GM23248 (cell line): Measurements from ENCODE around the gene NOSIP.

Experiments used
- EZH2 ChIP-seq: fragments of 200-600 bp; sonication (generic); IDR thresholded peaks from 2 replicates; pipeline ENCODE4 v1.6.1; 2018; ENCODE audit warnings: antibody characterized with exemption, mild to moderate bottlenecking; ENCODE audit not compliant: insufficient read depth, poor library complexity, severe bottlenecking
- EZH2phosphoT487 ChIP-seq: fragments of 200-600 bp; sonication (generic); IDR thresholded peaks from 2 replicates; pipeline ENCODE4 v1.6.1; 2018; ENCODE audit warnings: antibody characterized with exemption, moderate library complexity, mild to moderate bottlenecking, low read depth; ENCODE audit not compliant: insufficient read depth

DNA sequence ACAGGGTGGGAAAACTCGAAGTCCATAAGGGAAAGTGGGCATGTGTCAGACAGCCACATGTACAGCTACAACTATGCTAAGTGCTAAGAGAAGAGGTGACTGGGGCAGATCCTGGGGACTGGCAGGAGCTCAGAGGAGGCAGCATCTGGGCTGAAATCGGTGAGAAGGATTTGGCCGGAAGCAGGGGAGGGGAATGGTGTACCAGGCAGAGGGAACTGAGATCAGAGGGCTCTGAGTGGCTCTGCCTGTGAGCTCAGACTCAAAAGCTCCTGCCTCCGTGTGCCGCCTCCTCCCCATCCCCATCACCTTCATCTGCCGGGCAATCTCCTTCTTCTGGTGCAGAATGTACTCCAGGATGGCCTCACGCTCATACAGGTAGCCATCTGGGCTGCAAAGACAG lies 21.8 kb downstream of the NOSIP start:
- TF ChIP-seq EZH2: no peak
- TF ChIP-seq EZH2phosphoT487: no peak
